ENCODE measurements around the gene RNU6-9. TPM values are rescaled to one million over a fixed set of nuclear protein-coding genes. Genes with fewer than 3 reads are reported as not detected.

The RNU6-9 gene
- total RNA-seq, 2 experiments from 2014 or later = not detected

DNA sequence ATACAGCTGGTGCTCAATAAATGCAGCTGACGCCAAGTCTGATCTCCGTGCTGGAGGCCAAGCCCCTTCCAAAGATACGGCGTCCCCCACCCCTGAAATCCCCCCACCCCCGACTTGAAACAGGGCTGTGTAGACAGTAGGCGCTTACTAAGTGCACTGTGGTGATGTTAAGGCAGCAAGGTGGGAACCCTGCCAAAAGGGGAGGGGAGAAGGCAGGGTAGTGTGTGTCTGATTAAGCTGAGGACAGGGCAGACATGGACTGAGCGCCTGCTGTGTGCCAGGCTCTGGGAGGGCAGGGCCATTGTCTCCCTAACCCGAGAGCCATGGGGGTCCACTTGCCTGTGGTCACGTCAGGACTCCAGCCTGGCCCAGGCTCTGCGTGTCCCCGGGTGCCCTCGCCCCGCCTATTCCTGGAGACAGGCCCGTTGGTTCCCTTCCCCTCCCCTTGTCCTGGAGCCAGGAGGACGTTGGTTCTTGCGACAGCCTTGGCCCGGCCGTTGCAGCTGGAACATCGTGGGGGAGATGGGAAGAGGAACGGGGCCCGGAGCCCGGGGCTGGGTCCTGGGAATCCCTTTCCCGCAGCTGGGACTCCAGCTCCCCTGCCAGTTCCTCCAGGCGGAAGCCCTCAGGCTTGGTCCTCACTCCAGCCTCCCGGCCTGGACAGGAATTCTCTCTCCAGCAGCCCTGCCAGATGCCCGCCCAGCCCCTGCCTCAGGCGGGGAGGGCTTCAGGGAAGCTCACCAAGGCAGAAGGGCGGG, 42.9 kb upstream of the RNU6-9 start:
- POLR2A ChIA-PET = interaction anchor here (0.7 kb wide), 1 partner anchor 13 kb away, joined by 3 read pairs; no protein-coding TSS in a partner anchor
- Mint-ChIP-seq H3K36me3 (ENCODE audit: low read depth) (no peaks in the 10 kb centered on the region), H3K27ac (no peak overlapping the region), H3K4me1 (ENCODE audit: low read depth) (no peaks in the 10 kb centered on the region), H3K27me3 (peaks cover 53% of the 10 kb centered on the region), H3K4me3 (no peak overlapping the region), H3K9me3 (no peaks in the 10 kb centered on the region)
- Histone ChIP-seq H3K36me3 (ENCODE audit: insufficient read depth, low read length) (no peaks in the 10 kb centered on the region), H3K27me3 (ENCODE audit: control insufficient read depth in 1 of 2, insufficient read depth in 2 of 2, low read length in 2 of 2) (peaks cover 39 to 54% of the 10 kb centered on the region in 2 experiments), H3K4me1 (ENCODE audit: insufficient read depth, low read length) (no peaks in the 10 kb centered on the region), H3K27ac (ENCODE audit: low read depth in 1 of 2, low read length in 2 of 2) (no peak overlapping the region), H3K9me3 (ENCODE audit: control insufficient read depth in 1 of 2, insufficient read depth in 1 of 2, low read length in 2 of 2) (no peaks in the 10 kb centered on the region), H3K4me3 (ENCODE audit: low read length) (no peak overlapping the region)
- CTCF ChIA-PET = no interaction called here
- no peak for DNase-seq
- no peak for TF ChIP-seq CTCF (IDR thresholded peaks at IDR 0.05)
- intact Hi-C loops (cut with DNase I, micrococcal nuclease) = no loop called here
- no peak for ATAC-seq (ENCODE audit: poor library complexity)

- DNase-seq (no peak), ATAC-seq (ENCODE audit: poor library complexity) (no peak)
- no peaks in the 10 kb centered on the region for H3K36me3 ChIP-seq (ENCODE audit: insufficient read depth, low read length)
- no peak overlapping the region for H3K27ac ChIP-seq (ENCODE audit: low read depth in 1 of 2, low read length in 2 of 2)
- intact Hi-C loops (cut with DNase I, micrococcal nuclease) = no loop called here
- POLR2A ChIA-PET = interaction anchor here (0.7 kb wide), 1 partner anchor 12 kb away, joined by 3 read pairs; no protein-coding TSS in a partner anchor
- Mint-ChIP-seq H3K9me3 (no peaks in the 10 kb centered on the region), H3K27me3 (peaks cover 47% of the 10 kb centered on the region), H3K4me3 (no peak overlapping the region), H3K36me3 (ENCODE audit: low read depth) (no peaks in the 10 kb centered on the region), H3K27ac (no peak overlapping the region), H3K4me1 (ENCODE audit: low read depth) (no peaks in the 10 kb centered on the region)
- no peaks in the 10 kb centered on the region for H3K4me1 ChIP-seq (ENCODE audit: insufficient read depth, low read length)
- H3K4me3 ChIP-seq (ENCODE audit: low read length) = no peak overlapping the region
- CTCF ChIA-PET = no interaction called here
- H3K27me3 ChIP-seq (ENCODE audit: control insufficient read depth in 1 of 2, insufficient read depth in 2 of 2, low read length in 2 of 2) = peaks cover 40 to 50% of the 10 kb centered on the region in 2 experiments
- TF ChIP-seq CTCF (IDR thresholded peaks at IDR 0.05) = no peak
- no peaks in the 10 kb centered on the region for H3K9me3 ChIP-seq (ENCODE audit: control insufficient read depth in 1 of 2, insufficient read depth in 1 of 2, low read length in 2 of 2)
Observed at GRCh38 chr19:850979-851335, 42.3 kb upstream of the RNU6-9 start.

DNA sequence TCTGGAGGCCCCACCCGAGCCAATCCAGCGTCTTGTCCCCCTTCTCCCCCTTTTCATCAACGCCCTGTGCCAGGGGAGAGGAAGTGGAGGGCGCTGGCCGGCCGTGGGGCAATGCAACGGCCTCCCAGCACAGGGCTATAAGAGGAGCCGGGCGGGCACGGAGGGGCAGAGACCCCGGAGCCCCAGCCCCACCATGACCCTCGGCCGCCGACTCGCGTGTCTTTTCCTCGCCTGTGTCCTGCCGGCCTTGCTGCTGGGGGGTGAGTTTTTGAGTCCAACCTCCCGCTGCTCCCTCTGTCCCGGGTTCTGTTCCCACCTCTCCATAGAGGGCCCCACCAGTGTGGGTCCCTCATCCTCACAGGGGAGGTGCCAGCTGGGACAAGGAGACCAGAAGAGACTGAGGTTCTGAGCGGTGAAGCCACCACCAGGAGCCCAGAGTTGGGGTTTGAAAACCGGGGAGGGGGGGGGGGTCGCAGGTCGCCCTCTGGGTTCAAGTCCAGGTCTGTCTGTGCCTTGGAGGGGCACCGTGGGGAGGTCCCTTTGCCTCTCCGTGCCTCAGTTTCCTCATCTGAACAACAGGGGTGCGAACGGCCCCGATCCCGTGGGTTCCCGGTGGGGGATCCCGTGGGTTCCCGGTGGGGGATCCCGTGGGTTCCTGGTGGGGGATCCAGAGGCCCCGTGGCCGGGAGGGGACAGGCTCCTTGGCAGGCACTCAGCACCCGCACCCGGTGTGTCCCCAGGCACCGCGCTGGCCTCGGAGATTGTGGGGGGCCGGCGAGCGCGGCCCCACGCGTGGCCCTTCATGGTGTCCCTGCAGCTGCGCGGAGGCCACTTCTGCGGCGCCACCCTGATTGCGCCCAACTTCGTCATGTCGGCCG, 40.9 kb upstream of the RNU6-9 start, which contains the start of gene ELANE:
Gene ELANE, plus strand, starts transcription at position 168 of the 878 bp plus-strand sequence. Its CDS starts 26 bp downstream, at position 194.
- ATAC-seq (ENCODE audit: poor library complexity) (no peak), DNase-seq (no peak)
- ChIA-PET POLR2A (no interaction called here), CTCF (no interaction called here)
- TF ChIP-seq CTCF (IDR thresholded peaks at IDR 0.05) = no peak
- H3K27ac Mint-ChIP-seq = no peak within 1 kb of the TSS
- Histone ChIP-seq H3K27me3 (ENCODE audit: control insufficient read depth in 1 of 2, insufficient read depth in 2 of 2, low read length in 2 of 2) (peaks cover 34 to 42% of the 10 kb centered on the region in 2 experiments), H3K4me1 (ENCODE audit: insufficient read depth, low read length) (peaks cover 4% of the 10 kb centered on the region), H3K36me3 (ENCODE audit: insufficient read depth, low read length) (no peaks in the 10 kb centered on the region), H3K27ac (ENCODE audit: low read depth in 1 of 2, low read length in 2 of 2) (no peak within 1 kb of the TSS), H3K4me3 (ENCODE audit: low read length) (no peak within 1 kb of the TSS), H3K9me3 (ENCODE audit: control insufficient read depth in 1 of 2, insufficient read depth in 1 of 2, low read length in 2 of 2) (no peaks in the 10 kb centered on the region)
- intact Hi-C loops (cut with DNase I, micrococcal nuclease) = no loop called here
- no peaks in the 10 kb centered on the region for H3K9me3 Mint-ChIP-seq
- no peak within 1 kb of the TSS for H3K4me3 Mint-ChIP-seq
- H3K4me1 Mint-ChIP-seq (ENCODE audit: low read depth) = no peaks in the 10 kb centered on the region
- peaks cover 36% of the 10 kb centered on the region for H3K27me3 Mint-ChIP-seq
- no peaks in the 10 kb centered on the region for H3K36me3 Mint-ChIP-seq (ENCODE audit: low read depth)
